ENCODE data around the gene PLEKHA7. TPM values are rescaled to one million over a fixed set of nuclear protein-coding genes. Genes with fewer than 3 reads are reported as not detected.

Gene PLEKHA7
- total and polyA plus RNA-seq, 8 donors = 12.8 to 82.3 (median 46.6) TPM

DNA sequence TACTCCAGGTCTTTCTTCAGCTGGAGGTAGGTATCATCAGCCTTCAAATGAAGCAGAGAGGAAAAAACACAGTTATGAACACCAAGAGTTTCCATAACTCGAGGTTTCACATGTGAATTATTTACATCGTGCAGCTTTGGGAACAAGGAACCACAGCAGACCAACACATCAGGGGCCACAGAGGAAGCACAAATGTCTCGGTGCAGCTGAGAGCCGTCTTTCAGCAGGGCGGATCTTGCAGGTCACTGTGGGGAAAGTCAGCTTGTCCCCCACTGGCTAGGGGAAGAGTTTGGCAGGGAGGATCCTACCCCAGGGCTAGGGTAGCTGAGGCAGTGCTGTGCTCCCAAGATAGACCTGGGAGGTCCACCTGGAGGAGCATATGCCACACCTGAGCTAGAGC is 201.1 kb downstream of the PLEKHA7 start:
- Histone ChIP-seq H3K9me3 (no peaks in the 10 kb centered on the region), H3K4me3 (no peak overlapping the region), H3K36me3 (peaks cover 5 to 70% (median 65%) of the 10 kb centered on the region in 4 donors), H3K27ac (no peak overlapping the region), H3K27me3 (no peaks in the 10 kb centered on the region), H3K4me1 (peaks cover 0 to 20% (median 0%) of the 10 kb centered on the region in 4 donors)
- WGBS, 5 donors = 77 to 89% (median 82%) methylated on average over 5 of the region's 5 CpGs
- intact Hi-C loops (cut with DNase I; ENCODE audit: low total_unique reads) = no loop called here
- TF ChIP-seq POLR2A (IDR thresholded peaks at IDR 0.05) (no peak), POLR2AphosphoS5 (IDR thresholded peaks at IDR 0.05) (no peak), EP300 (IDR thresholded peaks at IDR 0.05) (no peak)
- TF ChIP-seq, protein P1, sequence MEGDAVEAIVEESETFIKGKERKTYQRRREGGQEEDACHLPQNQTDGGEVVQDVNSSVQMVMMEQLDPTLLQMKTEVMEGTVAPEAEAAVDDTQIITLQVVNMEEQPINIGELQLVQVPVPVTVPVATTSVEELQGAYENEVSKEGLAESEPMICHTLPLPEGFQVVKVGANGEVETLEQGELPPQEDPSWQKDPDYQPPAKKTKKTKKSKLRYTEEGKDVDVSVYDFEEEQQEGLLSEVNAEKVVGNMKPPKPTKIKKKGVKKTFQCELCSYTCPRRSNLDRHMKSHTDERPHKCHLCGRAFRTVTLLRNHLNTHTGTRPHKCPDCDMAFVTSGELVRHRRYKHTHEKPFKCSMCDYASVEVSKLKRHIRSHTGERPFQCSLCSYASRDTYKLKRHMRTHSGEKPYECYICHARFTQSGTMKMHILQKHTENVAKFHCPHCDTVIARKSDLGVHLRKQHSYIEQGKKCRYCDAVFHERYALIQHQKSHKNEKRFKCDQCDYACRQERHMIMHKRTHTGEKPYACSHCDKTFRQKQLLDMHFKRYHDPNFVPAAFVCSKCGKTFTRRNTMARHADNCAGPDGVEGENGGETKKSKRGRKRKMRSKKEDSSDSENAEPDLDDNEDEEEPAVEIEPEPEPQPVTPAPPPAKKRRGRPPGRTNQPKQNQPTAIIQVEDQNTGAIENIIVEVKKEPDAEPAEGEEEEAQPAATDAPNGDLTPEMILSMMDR (IDR thresholded peaks at IDR 0.05) = no peak
- DNase-seq = no peak

DNA sequence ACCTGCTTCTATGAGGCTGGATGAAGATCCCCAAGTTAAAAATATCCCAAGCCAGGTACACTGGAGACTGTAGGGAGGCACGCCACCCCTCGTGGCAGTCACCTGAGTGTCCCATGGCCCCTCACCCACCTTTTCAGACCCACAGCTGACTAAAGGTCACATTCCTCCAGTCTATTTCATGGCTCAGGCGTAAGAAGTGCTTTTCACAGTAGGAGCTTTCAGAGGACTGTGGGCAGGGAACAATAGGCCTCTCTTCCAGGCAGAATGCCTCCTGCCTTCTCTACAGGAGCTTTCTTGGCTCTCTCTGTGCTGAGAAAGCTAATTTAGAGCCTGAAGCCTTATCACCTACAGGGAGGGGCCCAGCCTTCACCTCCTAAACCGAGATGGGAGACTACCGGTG is 201.9 kb downstream of the PLEKHA7 start:
- H3K4me3 ChIP-seq = no peak overlapping the region
- H3K36me3 ChIP-seq = peaks cover 5 to 76% (median 67%) of the 10 kb centered on the region in 4 donors
- DNase-seq = no peak
- TF ChIP-seq POLR2A (IDR thresholded peaks at IDR 0.05) = no peak
- H3K27ac ChIP-seq = no peak overlapping the region
- intact Hi-C loops (cut with DNase I; ENCODE audit: low total_unique reads) = no loop called here
- peaks cover 0 to 26% (median 0%) of the 10 kb centered on the region in 4 donors for H3K4me1 ChIP-seq
- H3K27me3 ChIP-seq = no peaks in the 10 kb centered on the region
- WGBS, 5 donors = 39 to 76% (median 47%) methylated on average over 5 of the region's 5 CpGs
- no peaks in the 10 kb centered on the region for H3K9me3 ChIP-seq

DNA sequence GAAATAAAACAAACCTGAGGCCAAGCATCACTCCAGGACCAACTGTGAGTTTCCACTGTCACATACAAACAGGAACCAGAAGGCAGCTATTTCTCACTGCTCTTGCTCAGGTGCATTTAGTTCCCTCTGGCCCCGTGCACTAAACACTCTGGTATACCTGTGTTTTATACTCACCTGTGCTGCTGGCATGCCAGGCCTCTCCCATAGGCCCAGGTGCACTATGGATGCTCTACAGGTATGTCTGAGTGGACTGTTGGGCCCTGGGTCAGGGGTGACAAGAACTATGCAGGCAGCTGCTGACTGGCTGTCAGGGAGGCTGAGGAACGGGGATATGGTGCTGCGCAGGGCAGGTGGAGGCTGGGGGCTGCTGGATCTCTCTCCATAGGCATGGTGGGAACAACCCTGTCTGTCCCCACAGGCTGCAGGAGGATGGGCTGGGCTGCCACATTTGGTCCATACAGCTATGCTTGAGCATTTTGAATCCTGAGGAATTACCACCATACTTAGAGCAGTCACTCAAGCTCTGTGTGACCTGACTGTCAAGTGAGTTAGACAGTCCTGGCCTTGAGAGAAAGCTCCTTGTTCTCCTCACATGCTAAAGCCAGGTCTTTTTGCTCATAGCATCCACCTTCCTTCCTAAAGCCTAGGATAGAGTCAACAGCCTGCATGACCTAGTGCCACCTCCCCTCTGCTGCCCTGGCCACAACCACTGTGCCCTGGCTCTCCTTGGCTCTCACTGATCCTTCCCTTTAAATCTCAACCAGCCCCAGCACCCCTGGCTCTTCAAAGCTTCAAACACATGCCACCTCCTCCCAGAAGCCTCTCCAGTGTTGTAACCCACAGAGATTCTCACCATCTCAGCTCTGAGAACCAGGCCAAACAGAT is 202.8 kb downstream of the PLEKHA7 start:
- Histone ChIP-seq H3K4me1 (peaks cover 0 to 35% (median 0%) of the 10 kb centered on the region in 4 donors), H3K27me3 (no peaks in the 10 kb centered on the region), H3K36me3 (peaks cover 5 to 74% (median 66%) of the 10 kb centered on the region in 4 donors), H3K9me3 (no peaks in the 10 kb centered on the region), H3K27ac (no peak overlapping the region), H3K4me3 (no peak overlapping the region)
- intact Hi-C loops (cut with DNase I; ENCODE audit: low total_unique reads) = no loop called here
- WGBS, 5 donors = 88 to 96% (median 95%) methylated on average over 1 to 3 of the region's 3 CpGs
- no peak for TF ChIP-seq POLR2A (IDR thresholded peaks at IDR 0.05)
- TF ChIP-seq, protein P1 (IDR thresholded peaks at IDR 0.05) = no peak
- no peak for TF ChIP-seq EP300 (IDR thresholded peaks at IDR 0.05)
- no peak for TF ChIP-seq POLR2AphosphoS5 (IDR thresholded peaks at IDR 0.05)
- DNase-seq = no peak

DNA sequence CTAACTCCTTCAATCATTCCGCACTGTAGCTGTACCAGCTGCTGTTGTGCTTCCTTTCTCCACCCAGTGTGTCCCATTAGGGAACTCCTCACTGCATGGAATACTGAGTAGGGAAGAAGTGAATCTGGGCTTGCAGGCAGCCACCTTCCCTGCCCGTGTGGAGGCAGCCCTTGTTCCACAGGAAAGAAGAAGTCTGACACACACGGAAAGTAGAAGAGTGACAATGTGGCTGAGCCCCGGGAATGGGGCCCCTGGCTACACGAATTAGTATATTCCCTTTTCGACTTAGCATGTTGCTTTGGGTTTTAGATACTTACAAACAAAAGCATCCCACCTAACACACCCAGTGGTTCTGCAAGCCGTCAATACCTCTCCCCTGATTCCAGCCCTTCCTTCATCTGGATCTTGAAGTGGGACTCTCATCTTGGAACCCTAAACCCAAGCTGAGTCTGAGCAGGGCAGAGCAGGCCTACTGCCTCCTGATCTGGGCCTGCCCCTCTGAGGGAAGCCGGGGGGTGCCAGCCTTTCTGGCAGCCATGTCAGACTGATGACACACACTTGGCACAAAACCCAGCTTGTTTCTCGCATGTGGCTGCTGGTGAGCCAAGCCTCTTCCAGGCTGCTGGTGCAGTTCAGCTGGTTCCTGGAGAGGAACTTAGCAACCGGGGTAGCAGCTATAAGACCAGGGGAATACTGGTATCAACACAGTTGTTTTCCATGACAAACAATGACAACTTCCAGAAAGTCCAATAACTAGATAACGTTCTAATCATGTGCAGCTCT is 204.1 kb downstream of the PLEKHA7 start:
- DNase-seq = peak in 1 of 2 donors; percentile 67
- Histone ChIP-seq H3K36me3 (peaks cover 5 to 64% (median 56%) of the 10 kb centered on the region in 4 donors), H3K9me3 (no peaks in the 10 kb centered on the region), H3K27me3 (no peaks in the 10 kb centered on the region), H3K4me3 (no peak overlapping the region), H3K4me1 (peaks cover 0 to 44% (median 0%) of the 10 kb centered on the region in 4 donors), H3K27ac (peak overlapping the region in 1 of 5 donors; percentile 34)
- TF ChIP-seq, protein P1 (IDR thresholded peaks at IDR 0.05) = no peak
- no peak for TF ChIP-seq EP300 (IDR thresholded peaks at IDR 0.05)
- TF ChIP-seq POLR2A (IDR thresholded peaks at IDR 0.05) = no peak
- TF ChIP-seq POLR2AphosphoS5 (IDR thresholded peaks at IDR 0.05) = no peak
- intact Hi-C loops (cut with DNase I; ENCODE audit: low total_unique reads) = no loop called here
- WGBS, 5 donors = 69 to 77% (median 73%) methylated on average over 10 to 11 of the region's 11 CpGs
